H1 (cell line): ENCODE measurements around the gene MSS51. TPM values are rescaled to one million over a fixed set of nuclear protein-coding genes. Genes with fewer than 3 reads are reported as not detected.

ENCODE experiments used
- CBX8 ChIP-seq: fragments of 300-800, 300-1000 bp; sonication (generic); IDR thresholded peaks from 2 replicates; pipeline ENCODE4 v1.7.1; 2016; ENCODE audit warnings: low read depth, low read length, borderline replicate concordance
- GABPA ChIP-seq: IDR thresholded peaks from 2 replicates; pipeline ENCODE4 v1.6.1; 2011; ENCODE audit warnings: mild to moderate bottlenecking, low read length, moderate library complexity, borderline replicate concordance; ENCODE audit not compliant: insufficient read depth
- HDAC2 ChIP-seq, 2 experiments: fragments of 300-600 bp in 1 of 2; sonication (generic) in 1 of 2; IDR thresholded peaks; 2 replicates each; pipeline ENCODE4 v1.6.1; 2011 to 2012; ENCODE audit warnings: low read depth in 2 of 2, low read length in 2 of 2, mild to moderate bottlenecking in 2 of 2, moderate library complexity in 2 of 2, borderline replicate concordance in 1 of 2, inconsistent platforms in 1 of 2
- RNF2 ChIP-seq: fragments of 200-900, 300-1000 bp; sonication (generic); IDR thresholded peaks from 2 replicates; pipeline ENCODE4 v1.7.1; 2016; ENCODE audit warnings: borderline replicate concordance, low read depth, mild to moderate bottlenecking, antibody characterized with exemption, low read length; ENCODE audit not compliant: poor library complexity, severe bottlenecking; ENCODE audit errors: missing control alignments
- polyA plus RNA-seq, 7 experiments: library from polyadenylated mRNA; depleted of rRNA in 3 of 7; stranded (reverse) in 5 of 7; unstranded in 2 of 7; fragments of >200 nt in 5 of 7; fragments of 200-250 nt in 2 of 7; gene quantifications; 1 replicate in 5 of 7; 2 replicates in 1 of 7; 4 replicates in 1 of 7; pipeline versions ENCODE4 v1.2.1 to v1.2.3, GENCODE V29; 2011 to 2013; ENCODE audit warnings: missing spikeins in 2 of 7, mixed read lengths in 2 of 7
- total RNA-seq: library from RNA; stranded (reverse); fragmentation: NEBNext Ultra II Directional; extraction: Animal tissue kit (Norgen Biotek cat#: 25700); gene quantifications from 2 replicates; pipeline ENCODE4 v1.2.1, GENCODE V29; 2021

The MSS51 gene
- total and polyA plus RNA-seq, 2 of the 8 experiments (the other 6 are each of a cell fraction or from before 2014, with no cell fraction given): 1.5 to 1.7 TPM

- TF ChIP-seq RNF2: no peak
- TF ChIP-seq CBX8: no peak
- TF ChIP-seq HDAC2 (IDR thresholded peaks at IDR 0.05; ENCODE audit: borderline replicate concordance in 1 of 2, low read depth in 2 of 2, low read length in 2 of 2): no peak
- TF ChIP-seq GABPA: no peak
Observed at GRCh38 chr10:73459683-73460314, 26.4 kb upstream of the MSS51 start (continued).
